ENCODE results near the gene LSS.
"Not testable (repeated sequence)": the region's sequence is repeated elsewhere in the genome, so short reads cannot be mapped to it uniquely, and the experiment has no call there.

The LSS gene

GRCh38 chr21:46184625-46185555 lies 43.7 kb downstream of the LSS start:
- DNase-seq = peak; percentile 80

DNA sequence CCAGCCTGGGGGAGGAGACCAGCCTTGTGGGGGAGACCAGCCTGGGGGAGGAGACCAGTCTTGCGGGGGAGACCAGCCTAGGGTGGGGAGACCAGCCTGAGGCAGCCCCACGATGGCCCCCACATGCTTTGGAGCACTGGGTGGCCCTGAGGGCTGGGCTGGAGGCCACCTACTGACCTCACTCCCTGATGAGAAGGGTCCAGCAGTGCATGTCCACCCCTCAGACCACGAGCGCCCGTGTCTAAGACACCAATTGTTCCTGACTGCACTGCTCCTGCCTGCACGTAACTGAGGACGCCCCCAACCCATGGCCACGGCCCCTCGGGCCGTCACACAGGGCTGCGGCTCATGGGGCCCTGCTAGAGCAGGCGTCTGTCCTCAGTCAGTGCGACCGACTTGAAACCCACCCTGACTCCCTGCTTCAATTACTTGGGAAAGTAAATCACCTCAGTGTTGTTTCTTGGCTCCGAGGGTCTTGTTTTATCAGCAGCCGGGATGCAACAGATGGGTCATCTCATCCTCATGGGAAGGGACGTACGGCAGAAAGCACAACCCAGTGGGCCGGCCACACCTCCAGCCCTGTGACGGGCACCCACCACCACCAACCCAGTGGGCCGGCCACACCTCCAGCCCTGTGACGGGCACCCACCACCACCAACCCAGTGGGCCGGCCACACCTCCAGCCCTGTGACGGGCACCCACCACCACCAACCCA lies 44.5 kb downstream of the LSS start, which contains the start of gene SPATC1L:
SPATC1L (minus strand) TSS at position 550 of the 715 bp plus-strand sequence. CDS start 1,643 bp downstream, outside the sequence.
- DNase-seq = peak; percentile 80

GRCh38 chr21:46183337-46183909 lies 45.2 kb downstream of the LSS start:
- DNase-seq = not testable (repeated sequence)

- no peak for DNase-seq
Measured at GRCh38 chr21:46182548-46183336, 45.8 kb downstream of the LSS start.

DNA sequence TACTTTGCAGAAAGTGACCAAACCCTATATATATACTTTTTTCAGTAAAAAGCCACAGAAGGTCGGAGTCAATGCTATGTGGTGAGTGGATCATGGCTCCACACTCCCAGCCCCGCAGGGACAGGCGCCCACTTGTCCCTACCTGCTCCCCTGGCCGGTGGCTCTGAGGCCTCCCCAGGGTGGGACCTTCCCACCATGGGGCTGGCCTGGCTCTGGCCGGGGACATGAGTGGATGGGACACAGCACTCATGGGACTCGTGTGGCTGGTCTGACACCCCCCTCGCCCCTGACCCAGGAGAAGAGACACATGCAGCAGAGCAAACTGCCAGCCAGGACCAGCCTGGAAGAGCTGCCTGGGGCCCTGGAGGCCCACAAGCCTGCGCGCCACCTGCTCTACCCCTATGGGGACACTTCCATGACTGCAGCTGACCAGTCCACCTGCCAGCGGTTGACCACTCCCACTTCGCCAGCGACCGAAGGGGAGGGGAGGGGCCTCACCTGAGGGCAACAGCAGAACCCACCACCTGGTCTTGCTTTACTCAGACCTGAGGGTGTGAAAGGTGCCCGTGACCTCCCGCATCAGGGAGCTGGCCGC lies 46.5 kb downstream of the LSS start:
- DNase-seq = no peak

DNA sequence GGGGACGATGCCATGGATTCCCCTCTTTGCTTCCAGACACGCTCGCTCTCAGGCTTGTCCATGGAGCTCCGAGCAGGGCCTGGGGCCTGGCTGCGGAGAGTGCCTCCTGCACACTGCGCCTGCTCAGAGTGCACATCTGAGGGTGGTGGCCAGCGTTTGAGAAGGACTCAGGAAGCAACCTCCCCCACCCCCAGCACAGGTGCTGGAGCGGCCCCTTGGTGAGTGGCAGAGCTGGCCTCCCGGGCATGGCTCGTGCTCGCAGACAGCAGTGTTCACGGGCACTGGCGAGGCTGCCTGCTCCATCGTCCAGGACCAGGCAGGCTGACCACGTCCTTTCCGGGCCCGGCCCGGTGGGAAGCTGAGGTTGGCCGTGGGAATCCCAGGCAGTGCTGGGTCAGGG lies 47.1 kb downstream of the LSS start:
- DNase-seq = no peak

- DNase-seq = no peak
Measured at GRCh38 chr21:46180778-46181391, 47.7 kb downstream of the LSS start.

GRCh38 chr21:46180079-46180722 lies 48.4 kb downstream of the LSS start:
- no peak for DNase-seq

GRCh38 chr21:46179708-46180078 lies 48.9 kb downstream of the LSS start:
- no peak for DNase-seq

- DNase-seq = no peak
Measured at GRCh38 chr21:46178961-46179360, 49.6 kb downstream of the LSS start.

DNA sequence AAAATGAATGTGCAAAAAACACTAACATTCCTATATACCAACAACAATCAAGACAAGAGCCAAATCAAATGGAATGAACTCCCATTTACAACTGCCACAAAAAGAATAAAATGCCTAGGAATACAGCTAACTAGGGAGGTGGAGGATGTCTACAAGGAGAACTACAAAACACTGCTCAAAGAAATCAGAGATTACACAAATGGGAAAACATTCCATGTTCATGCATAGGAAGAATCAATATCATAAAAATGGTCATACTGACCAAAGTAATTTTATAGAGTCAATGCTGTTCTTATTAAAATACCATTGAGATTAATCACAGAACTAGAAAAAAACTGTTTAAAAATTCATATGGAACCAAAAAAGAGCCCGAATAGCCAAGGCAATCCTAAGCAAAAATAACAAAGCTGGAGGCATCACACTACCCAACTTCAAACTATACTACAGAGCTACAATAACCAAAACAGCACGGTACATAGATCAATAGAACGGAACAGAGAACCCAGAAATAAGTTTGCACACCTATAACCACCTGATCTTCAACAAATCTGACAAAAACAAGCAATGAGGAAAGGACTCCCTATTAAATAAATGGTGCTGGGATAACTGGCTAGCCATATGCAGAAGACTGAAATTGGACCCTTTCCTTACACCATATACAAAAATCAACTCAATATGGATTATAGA lies 52.0 kb downstream of the LSS start:
- DNase-seq = not testable (repeated sequence)

DNA sequence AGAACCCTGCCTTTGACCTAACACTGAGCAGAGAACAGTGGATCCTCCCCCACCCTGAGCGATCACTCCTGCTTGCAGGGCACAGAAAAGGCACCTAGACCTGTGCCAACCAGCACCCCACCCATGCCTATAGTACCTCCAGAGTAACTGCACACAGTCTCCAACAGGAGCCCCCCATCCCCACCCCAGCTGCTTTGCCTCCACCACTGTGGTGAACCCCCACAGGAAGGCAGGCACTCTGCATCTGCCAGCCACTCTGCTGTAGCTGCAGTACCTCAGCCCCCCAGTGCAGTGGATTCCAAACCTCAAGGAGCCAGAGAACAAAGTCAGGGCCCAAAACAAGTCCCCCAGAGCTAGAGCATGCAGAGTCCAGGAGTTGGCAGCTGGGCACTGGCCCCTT lies 55.0 kb downstream of the LSS start:
- no peak for DNase-seq

GRCh38 chr21:46172863-46173528 lies 55.6 kb downstream of the LSS start:
- DNase-seq = no peak

- no peak for DNase-seq
Measured at GRCh38 chr21:46171996-46172862, 56.3 kb downstream of the LSS start.

- no peak for DNase-seq
Measured at GRCh38 chr21:46171585-46171984, 57.0 kb downstream of the LSS start.

DNA sequence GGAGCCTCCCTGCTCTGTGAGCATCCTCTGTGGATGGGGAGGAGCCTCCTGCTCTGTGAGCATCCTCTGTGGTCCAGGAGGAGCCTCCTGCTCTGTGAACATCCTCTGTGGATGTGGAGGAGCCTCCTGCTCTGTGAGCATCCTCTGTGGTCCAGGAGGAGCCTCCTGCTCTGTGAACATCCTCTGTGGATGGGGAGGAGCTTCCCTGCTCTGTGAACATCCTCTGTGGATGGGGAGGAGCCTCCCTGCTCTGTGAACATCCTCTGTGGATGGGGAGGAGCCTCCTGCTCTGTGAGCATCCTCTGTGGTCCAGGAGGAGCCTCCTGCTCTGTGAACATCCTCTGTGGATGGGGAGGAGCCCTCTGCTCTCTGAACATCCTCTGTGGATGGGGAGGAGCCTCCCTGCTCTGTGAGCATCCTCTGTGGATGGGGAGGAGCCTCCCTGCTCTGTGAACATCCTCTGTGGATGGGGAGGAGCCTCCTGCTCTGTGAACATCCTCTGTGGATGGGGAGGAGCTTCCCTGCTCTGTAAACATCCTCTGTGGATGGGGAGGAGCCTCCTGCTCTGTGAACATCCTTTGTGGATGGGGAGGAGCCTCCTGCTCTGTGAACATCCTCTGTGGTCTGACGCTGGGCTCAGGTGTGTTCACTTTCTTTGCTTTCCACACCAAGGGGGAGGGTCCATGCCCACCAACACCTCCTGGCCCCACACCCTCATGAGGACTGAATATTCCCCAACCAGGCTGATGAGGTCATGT lies 58.0 kb downstream of the LSS start:
- DNase-seq = not testable (repeated sequence)

GRCh38 chr21:46168659-46169386 lies 59.8 kb downstream of the LSS start:
- peak; percentile 36 for DNase-seq

DNA sequence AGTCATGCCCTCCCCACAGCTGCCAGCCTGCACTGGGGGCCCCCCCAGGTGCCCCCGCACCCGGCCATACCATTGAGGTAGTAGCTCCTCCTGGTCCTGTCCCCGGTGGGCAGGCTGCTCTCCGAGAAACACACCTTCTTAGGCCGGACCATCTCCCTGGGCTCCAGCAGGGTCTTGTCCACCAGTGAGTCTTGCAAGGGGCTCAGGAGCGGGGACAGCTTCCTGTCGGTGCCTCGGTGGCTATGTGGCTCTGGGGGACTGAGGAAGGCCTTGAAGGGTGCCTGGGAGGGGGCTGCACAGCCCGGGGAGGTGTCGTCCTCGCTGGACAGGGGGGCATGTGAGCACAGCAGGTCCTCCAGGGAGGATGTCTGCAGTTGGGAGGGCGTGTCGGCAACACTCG lies 60.3 kb downstream of the LSS start:
- DNase-seq = no peak

All from DMS53 (cell line).